HG03442 (cell line): ENCODE data around the gene CTLA4.
"Not testable (repeated sequence)": the region's sequence is repeated elsewhere in the genome, so short reads cannot be mapped to it uniquely, and the experiment has no call there.

Experiments used
- ATAC-seq: cut with Tn5 transposase; IDR thresholded peaks from one replicate; pipeline ENCODE4 v1.9.1; 2021; ENCODE audit warnings: mild to moderate bottlenecking, moderate library complexity; ENCODE audit not compliant: unreplicated experiment

The CTLA4 gene

DNA sequence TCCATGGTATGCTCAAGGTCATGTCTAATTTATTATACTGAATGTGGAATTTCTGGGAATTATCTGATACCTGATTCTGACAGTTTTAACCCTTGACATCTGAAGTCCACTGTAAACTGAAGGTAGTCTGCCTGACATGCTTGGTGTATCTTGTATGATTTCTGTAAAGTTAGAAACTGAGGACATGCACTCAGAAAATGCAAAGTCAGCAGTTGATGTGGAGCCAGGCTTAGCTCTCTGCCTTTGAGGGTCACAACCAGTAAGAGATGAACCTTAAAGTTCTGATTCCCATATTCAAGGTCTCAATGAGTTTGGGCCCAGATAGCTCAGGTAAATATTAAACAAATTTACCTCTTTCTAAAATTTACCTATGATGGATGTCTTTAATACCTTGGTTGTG is 12.3 kb upstream of the CTLA4 start:
- ATAC-seq: no peak

- no peak for ATAC-seq
Measured at GRCh38 chr2:203857656-203858055, 9.9 kb upstream of the CTLA4 start.

DNA sequence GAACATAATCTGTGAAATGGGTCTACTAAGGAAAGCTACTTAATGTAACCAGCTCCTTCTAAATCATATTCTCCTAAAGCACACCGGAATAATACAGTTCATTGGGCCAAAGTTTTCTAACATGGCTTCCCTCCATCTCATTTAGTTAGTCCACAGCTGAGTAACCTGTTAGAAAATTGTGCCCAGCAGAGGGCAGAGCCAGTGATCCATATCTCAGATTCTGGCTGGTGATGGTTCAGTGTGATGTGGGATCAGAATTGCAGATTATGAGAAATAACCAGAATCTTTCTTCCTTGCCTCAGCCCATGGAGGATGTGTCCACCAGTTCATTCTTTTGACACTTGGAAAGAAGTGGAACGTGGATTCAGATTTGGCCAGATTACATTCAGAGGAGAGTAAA is 9.4 kb upstream of the CTLA4 start:
- ATAC-seq: no peak

DNA sequence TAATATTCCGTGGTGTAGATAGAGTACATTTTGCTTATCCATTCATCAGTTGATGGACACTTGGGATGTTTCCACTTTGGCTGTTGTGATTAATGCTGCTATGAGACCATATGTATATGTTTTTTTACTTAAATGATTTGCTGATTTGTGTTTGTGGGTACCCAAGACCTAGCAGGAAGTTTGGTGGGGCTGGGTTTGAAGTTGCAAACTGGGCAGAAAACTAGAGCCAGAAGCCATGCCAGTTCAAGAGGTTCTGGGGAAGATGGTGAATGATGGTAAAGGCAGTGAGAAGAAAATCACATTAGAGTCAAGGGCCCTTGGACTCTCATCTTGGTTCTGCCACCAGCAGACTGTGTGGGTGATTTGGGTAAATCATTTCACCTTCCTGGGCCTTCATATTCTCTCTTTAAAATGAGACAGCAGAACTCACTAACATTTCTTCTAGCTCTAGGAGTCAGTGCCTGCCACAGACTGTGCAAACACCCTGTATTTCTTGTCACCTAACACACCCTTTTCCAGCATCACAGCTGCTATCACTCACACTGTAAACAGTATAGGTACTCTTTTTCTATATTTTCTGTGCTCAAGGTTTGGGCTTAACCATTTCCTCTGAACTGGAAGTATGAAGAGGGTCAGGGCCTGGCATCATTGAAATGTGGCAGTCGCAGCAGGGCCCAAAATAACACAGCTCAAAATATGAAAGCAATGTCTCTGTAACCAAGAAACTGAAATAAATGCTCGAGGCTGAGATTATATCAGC is 8.4 kb upstream of the CTLA4 start:
- no peak for ATAC-seq

DNA sequence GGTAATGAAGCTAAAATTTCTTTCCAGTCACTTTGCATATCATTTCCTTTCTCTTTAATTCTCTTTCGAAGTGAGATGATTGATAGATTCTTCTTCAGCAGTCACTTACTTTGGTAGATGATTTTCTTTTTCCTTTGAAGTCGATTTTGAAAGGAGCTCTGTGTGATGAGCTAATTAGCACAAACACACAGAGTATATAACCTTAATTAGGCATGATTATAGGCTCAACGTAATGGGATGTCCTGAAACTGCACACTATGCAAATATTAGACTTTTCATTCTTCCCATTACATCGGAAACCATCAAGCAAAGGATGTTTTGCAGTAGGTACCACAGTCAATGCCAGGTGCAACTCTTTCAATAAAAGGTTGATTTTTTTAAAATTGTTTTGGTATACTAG is 6.4 kb upstream of the CTLA4 start:
- ATAC-seq: no peak

DNA sequence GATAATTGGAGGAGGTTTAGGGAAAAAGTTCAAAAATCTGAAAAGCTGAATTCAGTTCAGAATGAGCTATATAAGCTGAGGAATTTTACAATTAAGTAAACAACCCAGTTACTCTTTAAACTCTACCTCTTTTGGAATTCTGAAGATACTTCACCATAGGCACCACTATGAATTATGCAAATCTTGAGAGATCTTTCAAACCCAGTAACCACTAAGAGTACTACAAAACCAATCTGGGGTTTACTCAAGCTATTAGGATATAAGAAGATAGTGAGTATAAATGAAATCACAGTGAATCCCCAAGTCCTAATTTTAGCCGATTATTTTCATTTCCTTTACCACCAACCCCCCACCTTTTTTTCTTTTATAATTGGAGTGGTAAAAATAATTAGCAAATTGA is 6.0 kb upstream of the CTLA4 start:
- no peak for ATAC-seq

GRCh38 chr2:203869223-203870042 is 1.9 kb downstream of the CTLA4 start:
- ATAC-seq: no peak

GRCh38 chr2:203870481-203870880 is 2.9 kb downstream of the CTLA4 start:
- ATAC-seq: no peak

- ATAC-seq: no peak
Measured at GRCh38 chr2:203870941-203871340, 3.4 kb downstream of the CTLA4 start.

DNA sequence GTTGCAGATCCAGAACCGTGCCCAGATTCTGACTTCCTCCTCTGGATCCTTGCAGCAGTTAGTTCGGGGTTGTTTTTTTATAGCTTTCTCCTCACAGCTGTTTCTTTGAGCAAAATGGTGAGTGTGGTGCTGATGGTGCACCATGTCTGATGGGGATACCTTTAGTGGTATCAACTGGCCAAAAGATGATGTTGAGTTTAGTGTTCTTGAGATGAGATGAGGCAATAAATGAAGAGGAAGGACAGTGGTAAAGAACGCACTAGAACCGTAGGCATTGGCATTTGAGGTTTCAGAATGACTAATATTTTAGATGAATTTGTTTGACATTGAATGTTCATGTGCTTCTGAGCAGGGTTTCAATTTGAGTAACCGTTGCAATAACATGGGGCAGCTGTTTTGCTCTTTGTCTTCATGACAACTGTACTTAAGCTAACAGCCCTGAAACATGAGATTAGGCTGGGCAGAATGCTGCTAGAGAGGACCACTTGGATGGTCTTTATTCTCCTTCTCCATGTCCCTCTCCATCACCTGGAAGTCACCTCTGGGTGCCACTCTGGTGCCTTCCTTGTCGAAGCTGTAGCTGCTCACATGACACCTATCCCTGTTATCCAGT is 3.9 kb downstream of the CTLA4 start:
- peak; percentile 95 for ATAC-seq

- no peak for ATAC-seq
Measured at GRCh38 chr2:203873461-203873860, 5.9 kb downstream of the CTLA4 start.

DNA sequence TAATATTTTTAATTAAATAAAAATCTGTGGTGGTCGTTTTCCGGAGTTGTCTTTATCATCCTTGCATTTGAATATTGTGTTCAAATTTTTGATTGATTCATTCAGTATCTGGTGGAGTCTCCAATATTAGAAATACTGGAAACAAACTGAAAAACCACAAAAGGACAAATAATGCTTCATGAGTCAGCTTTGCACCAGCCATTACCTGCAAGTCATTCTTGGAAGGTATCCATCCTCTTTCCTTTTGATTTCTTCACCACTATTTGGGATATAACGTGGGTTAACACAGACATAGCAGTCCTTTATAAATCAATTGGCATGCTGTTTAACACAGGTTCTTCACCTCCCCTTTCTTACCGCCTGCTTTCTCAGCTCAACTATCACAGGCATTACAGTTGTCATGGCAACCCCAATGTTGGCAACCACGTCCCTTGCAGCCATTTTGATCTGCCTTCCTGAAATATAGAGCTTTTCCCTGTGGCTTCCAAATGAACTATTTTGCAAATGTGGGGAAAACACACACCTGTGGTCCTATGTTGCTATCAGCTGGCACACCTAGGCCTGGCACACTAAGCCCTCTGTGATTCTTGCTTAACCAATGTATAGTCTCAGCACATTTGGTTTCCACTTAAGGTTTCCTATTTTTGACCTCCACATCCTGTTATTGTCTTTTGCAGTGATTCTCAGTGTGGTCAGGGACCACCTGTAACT is 6.5 kb downstream of the CTLA4 start:
- ATAC-seq: no peak

DNA sequence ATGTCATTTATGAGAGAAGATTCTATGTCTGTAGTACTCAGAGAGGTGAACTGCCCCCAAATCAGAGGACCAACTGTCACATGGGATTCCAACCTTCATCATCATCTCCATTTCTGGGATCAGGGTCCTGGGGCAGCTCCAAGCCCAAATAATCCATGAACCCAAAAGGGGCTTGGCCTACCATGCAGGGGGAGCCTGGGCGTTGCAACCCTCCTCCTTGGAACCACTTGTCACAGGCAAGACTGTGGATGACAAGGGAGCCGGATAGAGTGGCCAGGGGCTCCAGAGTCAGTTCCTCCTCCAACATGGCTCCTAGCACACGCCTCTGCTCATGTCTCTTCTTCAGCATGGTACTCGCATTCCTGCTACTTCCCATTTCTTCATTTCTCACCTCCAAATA is 7.9 kb downstream of the CTLA4 start:
- no peak for ATAC-seq

DNA sequence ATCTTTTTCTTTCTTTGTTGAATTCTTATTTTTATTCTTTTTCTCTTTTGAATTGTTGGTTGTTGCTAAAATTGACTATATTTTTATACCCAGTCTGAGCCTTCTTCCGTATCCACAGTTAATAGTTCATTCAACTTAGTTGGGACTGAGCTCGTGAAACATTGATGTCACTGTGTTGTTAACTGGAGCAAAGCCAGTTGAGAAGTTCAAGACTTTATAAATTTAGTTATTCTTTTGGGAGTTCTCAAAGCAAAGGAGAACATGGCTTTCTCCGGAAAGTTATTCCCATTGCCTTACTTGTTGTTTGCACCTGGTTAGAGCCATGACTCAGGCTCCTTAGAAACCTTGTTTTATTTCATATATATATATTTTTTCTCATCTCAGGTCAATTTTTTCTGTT is 8.8 kb downstream of the CTLA4 start:
- no peak for ATAC-seq

GRCh38 chr2:203878063-203878462 is 10.5 kb downstream of the CTLA4 start:
- no peak for ATAC-seq

DNA sequence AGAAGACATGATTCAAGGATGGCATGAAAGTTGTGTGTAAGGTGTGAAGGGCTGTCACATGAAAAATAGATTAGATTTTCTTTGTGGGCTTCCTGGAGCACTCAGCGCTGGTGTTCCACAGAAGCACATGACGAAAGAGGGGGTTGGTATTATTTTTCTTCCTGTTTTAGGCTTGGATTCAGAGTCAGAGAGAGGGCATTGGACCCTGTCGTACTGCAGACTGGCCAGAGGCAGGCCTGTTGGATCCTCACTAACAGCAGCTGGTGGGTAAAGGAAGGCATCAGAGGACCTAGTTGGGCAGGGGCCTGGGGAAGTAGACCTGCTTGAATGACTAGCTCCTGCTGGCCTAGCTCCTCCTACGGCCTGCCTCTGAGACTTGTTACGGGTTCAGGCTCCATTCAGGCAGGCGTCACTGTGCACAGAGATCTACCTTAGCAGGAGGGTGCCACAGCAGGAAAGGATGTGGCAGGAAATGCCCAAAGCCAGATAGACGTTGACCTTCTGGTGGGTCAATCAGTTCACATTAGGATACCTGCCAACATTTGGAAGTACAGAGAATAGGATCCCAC is 13.1 kb downstream of the CTLA4 start:
- ATAC-seq: no peak

- not testable (repeated sequence) for ATAC-seq
Measured at GRCh38 chr2:203881185-203881584, 13.6 kb downstream of the CTLA4 start.

GRCh38 chr2:203882551-203882950 is 15.0 kb downstream of the CTLA4 start:
- ATAC-seq: no peak

DNA sequence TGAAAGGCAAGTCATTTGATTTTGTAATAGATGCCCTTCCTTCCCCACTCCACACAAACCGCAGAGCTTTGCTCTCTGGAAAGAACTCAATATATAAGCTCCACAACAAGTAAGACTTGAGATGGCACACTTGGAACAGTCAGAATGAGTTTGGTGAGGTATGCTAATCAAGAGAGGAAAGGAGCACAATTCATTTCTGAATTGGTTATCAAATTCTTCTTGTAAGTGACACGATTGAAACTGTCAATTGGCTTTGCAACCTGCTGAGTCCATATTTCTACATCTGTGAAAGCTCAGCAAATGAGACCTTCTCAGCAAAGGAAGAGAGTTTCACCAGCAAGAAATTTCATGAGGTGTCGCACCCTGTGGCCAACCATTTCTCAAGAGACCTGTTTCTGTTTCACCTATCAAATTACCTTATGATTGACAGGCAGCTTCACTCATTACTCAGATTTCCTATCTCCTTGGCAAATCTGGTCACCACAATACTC is 19.1 kb downstream of the CTLA4 start:
- ATAC-seq: no peak

DNA sequence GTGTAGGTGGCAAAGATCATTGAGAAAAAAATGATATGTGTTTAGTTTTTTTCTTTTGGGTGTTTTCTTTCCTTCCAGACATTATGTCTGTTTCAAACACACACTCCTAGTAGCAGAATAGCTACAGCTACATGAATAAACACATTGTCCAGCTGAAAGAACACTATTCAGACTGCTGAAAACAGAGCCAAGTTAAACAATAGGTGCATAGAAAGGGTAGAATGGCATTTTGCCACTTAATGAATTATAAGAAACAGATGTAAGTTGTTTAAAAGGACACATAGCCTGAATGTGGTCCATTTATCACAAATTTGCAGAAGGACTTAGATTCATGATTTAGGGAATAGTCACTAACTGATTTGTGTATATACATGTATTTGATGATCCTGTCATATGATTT is 20.1 kb downstream of the CTLA4 start:
- no peak for ATAC-seq

DNA sequence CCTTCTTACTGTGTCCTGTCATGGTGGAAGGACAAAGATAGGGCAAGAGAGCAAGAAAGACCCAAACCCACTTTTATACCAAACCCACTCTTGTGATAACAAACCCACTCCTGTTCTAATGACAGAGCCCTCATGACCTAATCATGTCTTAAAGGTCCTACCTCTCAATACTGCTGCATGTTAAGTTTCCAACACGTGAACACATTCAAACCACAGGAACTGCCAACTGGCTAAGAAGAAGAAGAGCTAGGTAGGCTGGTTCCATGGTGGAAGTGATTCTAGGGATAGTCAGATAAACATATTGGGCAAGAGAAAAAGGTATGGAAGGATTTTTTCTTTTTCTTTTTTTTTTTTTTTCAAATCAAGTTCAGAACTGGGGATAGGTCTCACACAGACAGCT is 22.0 kb downstream of the CTLA4 start:
- no peak for ATAC-seq
